Heart left ventricle (tissue), 13 donors: Measurements from ENCODE around the gene TMEM213.

ENCODE experiments used
- POLR2A ChIP-seq, 2 donors: fragments of 450-650 bp; IDR thresholded peaks; one replicate each; pipeline ENCODE4 v1.6.1; 2017; ENCODE audit warnings: antibody characterized with exemption in 2 of 2, mild to moderate bottlenecking in 2 of 2, moderate library complexity in 2 of 2
- TF ChIP-seq, protein P1 (sequence below), 12 donors: fragments of 200-600 bp; sonication (generic) in 4 of 12; IDR thresholded peaks; one replicate each; pipeline versions ENCODE4 v1.5.0 to v1.8.0; 2018 to 2022; ENCODE audit warnings: antibody characterized with exemption in 12 of 12, mild to moderate bottlenecking in 5 of 12
- donor health status: ischemic (EF 13 %, LVEDD 7.1; RV severe dilation, severe dysfunction).
- donor health status: DM: no; HTN: yes; CAD: no.
- donor health status: DM: no; HTN: no; CAD: no.
- donor health status: ischemic (EF 25% LVEDD 6.9; RV normal size, moderate dysfunction).
- donor health status: ischemic (EF 25% LVEDD 5.7; RV mildly dilated, moderate dysfunction).
- donor health status: ischemic (EF 35%, LVEDD 5.7; RV mildly dilated, moderate dysfunction).
- donor health status: nonischemic (EF 11% LVEDD 7.7; RV severe dilation, severe dysfunction).
- donor health status: DM: yes; HTN: yes; CAD: no.
- donor health status: PGD.
- donor health status: ischemic (EF 29% LVEDD 5.4; RV normal size, mild dysfunction).
- donor health status: nonischemic (EF 23%, LVEDD 6.1; RV moderate dilation, normal function).

DNA sequence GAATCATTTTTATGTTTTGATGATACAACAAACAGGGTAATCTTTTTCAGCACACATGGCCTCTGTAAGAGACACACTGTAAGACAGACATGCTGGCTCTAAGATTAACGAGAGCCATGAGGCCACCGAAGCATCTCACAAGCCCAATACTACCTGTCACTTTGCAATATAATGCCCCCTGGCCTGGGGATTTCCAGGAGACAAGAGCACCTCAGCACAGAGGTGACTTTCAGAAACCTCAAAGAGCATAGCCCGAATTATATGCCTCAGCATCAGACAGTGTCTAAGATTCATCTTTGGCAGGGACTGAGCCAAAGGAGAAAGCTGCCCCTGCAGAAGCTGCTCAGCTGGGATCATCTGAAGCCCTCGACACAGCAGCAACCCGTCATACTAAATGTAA lies 44.2 kb upstream of the TMEM213 start:
- TF ChIP-seq, protein P1, sequence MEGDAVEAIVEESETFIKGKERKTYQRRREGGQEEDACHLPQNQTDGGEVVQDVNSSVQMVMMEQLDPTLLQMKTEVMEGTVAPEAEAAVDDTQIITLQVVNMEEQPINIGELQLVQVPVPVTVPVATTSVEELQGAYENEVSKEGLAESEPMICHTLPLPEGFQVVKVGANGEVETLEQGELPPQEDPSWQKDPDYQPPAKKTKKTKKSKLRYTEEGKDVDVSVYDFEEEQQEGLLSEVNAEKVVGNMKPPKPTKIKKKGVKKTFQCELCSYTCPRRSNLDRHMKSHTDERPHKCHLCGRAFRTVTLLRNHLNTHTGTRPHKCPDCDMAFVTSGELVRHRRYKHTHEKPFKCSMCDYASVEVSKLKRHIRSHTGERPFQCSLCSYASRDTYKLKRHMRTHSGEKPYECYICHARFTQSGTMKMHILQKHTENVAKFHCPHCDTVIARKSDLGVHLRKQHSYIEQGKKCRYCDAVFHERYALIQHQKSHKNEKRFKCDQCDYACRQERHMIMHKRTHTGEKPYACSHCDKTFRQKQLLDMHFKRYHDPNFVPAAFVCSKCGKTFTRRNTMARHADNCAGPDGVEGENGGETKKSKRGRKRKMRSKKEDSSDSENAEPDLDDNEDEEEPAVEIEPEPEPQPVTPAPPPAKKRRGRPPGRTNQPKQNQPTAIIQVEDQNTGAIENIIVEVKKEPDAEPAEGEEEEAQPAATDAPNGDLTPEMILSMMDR (IDR thresholded peaks at IDR 0.05) = no peak
- no peak for TF ChIP-seq POLR2A (IDR thresholded peaks at IDR 0.05)
